H1 (cell line): ENCODE data around the gene CACNA1G. TPM values are rescaled to one million over a fixed set of nuclear protein-coding genes. Genes with fewer than 3 reads are reported as not detected.

Experiments
- CTCF ChIA-PET: fragments of 300-600 bp; sonication (Branson Sonifier 250); formaldehyde crosslinking; loops from one replicate; lab custom pipeline; 2021; ENCODE audit not compliant: partially characterized antibody; lab: Charles Lee
- POLR2A ChIA-PET: fragments of 300-600 bp; sonication (Branson Sonifier 250); formaldehyde crosslinking; loops from one replicate; lab custom pipeline; 2021; ENCODE audit warnings: inconsistent platforms; ENCODE audit not compliant: partially characterized antibody; lab: Charles Lee
- DNase-seq, 2 experiments: peaks; one replicate each; pipeline versions ENCODE4 v3.0.0 to v3.0.0-alpha.2; 2010 to 2022; ENCODE audit warnings: low spot score in 2 of 2, low read depth in 1 of 2, mixed read lengths in 1 of 2
- FAIRE-seq: peaks from 2 replicates; lab custom pipeline; 2011; peaks lifted over from hg19 to GRCh38; lab: Jason Lieb, UNC
- H2AFZ ChIP-seq: 2 replicates; pipeline ENCODE4 v1.8.1; 2012; ENCODE audit warnings: low read length, inconsistent platforms
- H2AK5ac ChIP-seq: 2 replicates; pipeline ENCODE4 v1.6.1; 2013; ENCODE audit warnings: low read depth, low read length
- H2BK120ac ChIP-seq: replicated peaks from 2 replicates; pipeline ENCODE3; 2013; ENCODE audit warnings: low read depth, low read length, inconsistent platforms
- H2BK12ac ChIP-seq: 2 replicates; pipeline ENCODE4 v1.6.1; 2013; ENCODE audit warnings: low read depth, low read length
- H2BK15ac ChIP-seq: 2 replicates; pipeline ENCODE4 v1.6.1; 2013; ENCODE audit warnings: low read length
- H2BK20ac ChIP-seq: 2 replicates; pipeline ENCODE4 v1.6.1; 2013; ENCODE audit warnings: low read length
- H2BK5ac ChIP-seq: 2 replicates; pipeline ENCODE4 v1.6.1; 2013; ENCODE audit warnings: low read depth, low read length
- H3K14ac ChIP-seq: 2 replicates; pipeline ENCODE4 v1.6.1; 2013; ENCODE audit warnings: inconsistent platforms; ENCODE audit not compliant: insufficient read length
- H3K18ac ChIP-seq: 2 replicates; pipeline ENCODE4 v1.6.1; 2013; ENCODE audit warnings: low read length; ENCODE audit errors: extremely low read depth
- H3K23ac ChIP-seq: 2 replicates; pipeline ENCODE4 v1.6.1; 2013; ENCODE audit warnings: inconsistent platforms; ENCODE audit not compliant: insufficient read length
- H3K23me2 ChIP-seq: 2 replicates; pipeline ENCODE4 v1.6.1; 2013; ENCODE audit warnings: low read depth, low read length
- H3K27ac ChIP-seq: 2 replicates; pipeline ENCODE4 v1.6.1; 2011; ENCODE audit warnings: low read depth, low read length, inconsistent platforms
- H3K27me3 ChIP-seq, 4 experiments: replicated peaks in 1 of 4; 1 replicate in 1 of 4; 2 replicates in 3 of 4; pipeline versions ENCODE4 v1.6.1 to v1.8.1; 2011 to 2013; ENCODE audit warnings: low read length in 3 of 4, mild to moderate bottlenecking in 3 of 4, inconsistent platforms in 2 of 4, mixed read lengths in 2 of 4, moderate library complexity in 1 of 4; ENCODE audit not compliant: control insufficient read depth in 3 of 4, insufficient read depth in 3 of 4; ENCODE audit errors: extremely low read depth in 1 of 4
- H3K36me3 ChIP-seq, 4 experiments: 2 replicates each; pipeline versions ENCODE4 v1.6.1 to v1.8.1; 2011 to 2013; ENCODE audit warnings: mild to moderate bottlenecking in 4 of 4, low read length in 3 of 4, moderate library complexity in 2 of 4, control low read depth in 1 of 4, inconsistent platforms in 1 of 4; ENCODE audit not compliant: insufficient read depth in 4 of 4, control insufficient read depth in 2 of 4
- H3K4ac ChIP-seq: replicated peaks from 2 replicates; pipeline ENCODE3; 2013; ENCODE audit warnings: low read length, low read depth, mixed read lengths, inconsistent platforms; ENCODE audit not compliant: insufficient read length
- H3K4me1 ChIP-seq, 4 experiments: replicated peaks in 1 of 4; 1 replicate in 1 of 4; 2 replicates in 3 of 4; pipeline versions ENCODE4 v1.6.1 to v1.8.1; 2011 to 2013; ENCODE audit warnings: low read length in 3 of 4, inconsistent platforms in 2 of 4, mixed read lengths in 1 of 4; ENCODE audit not compliant: insufficient read depth in 4 of 4, control insufficient read depth in 3 of 4
- H3K4me2 ChIP-seq, 2 experiments: 2 replicates each; pipeline versions ENCODE4 v1.6.1 to v1.8.1; 2011 to 2013; ENCODE audit warnings: low read depth in 2 of 2, low read length in 2 of 2, control low read depth in 1 of 2, inconsistent platforms in 1 of 2, mild to moderate bottlenecking in 1 of 2; ENCODE audit not compliant: insufficient read depth in 1 of 2
- H3K4me3 ChIP-seq, 4 experiments: fragments of 200-600, 300-600 bp in 1 of 4; sonication (generic), shearing (Covaris generic), sonication (Bioruptor Twin) in 1 of 4; 2 replicates each; pipeline versions ENCODE4 v1.5.1 to v1.8.1; 2011 to 2016; ENCODE audit warnings: low read length in 4 of 4, low read depth in 3 of 4, control low read depth in 2 of 4, inconsistent platforms in 2 of 4, mild to moderate bottlenecking in 2 of 4, mixed read lengths in 1 of 4, moderate library complexity in 1 of 4; ENCODE audit not compliant: insufficient read depth in 2 of 4; ENCODE audit errors: extremely low read depth in 1 of 4
- H3K56ac ChIP-seq: replicated peaks from 2 replicates; pipeline ENCODE3; 2013; ENCODE audit warnings: low read depth, mild to moderate bottlenecking, mixed read lengths, low read length, inconsistent platforms; ENCODE audit not compliant: insufficient read length
- H3K79me1 ChIP-seq: 2 replicates; pipeline ENCODE4 v1.6.1; 2013; ENCODE audit warnings: low read depth, low read length, control low read depth
- H3K79me2 ChIP-seq, 2 experiments: 2 replicates each; pipeline versions ENCODE4 v1.6.1 to v1.8.1; 2012 to 2013; ENCODE audit warnings: low read length in 2 of 2, mild to moderate bottlenecking in 2 of 2, inconsistent platforms in 1 of 2; ENCODE audit not compliant: insufficient read depth in 2 of 2, control insufficient read depth in 1 of 2
- H3K9ac ChIP-seq, 4 experiments: replicated peaks in 1 of 4; 1 replicate in 1 of 4; 2 replicates in 3 of 4; pipeline versions ENCODE4 v1.6.1 to v1.8.1; 2011 to 2013; ENCODE audit warnings: low read depth in 3 of 4, low read length in 3 of 4, control low read depth in 2 of 4, mild to moderate bottlenecking in 2 of 4, moderate library complexity in 2 of 4, inconsistent platforms in 1 of 4; ENCODE audit errors: extremely low read depth in 1 of 4
- H3K9me3 ChIP-seq, 2 experiments: 2 replicates each; pipeline versions ENCODE4 v1.6.1 to v1.8.1; 2012 to 2013; ENCODE audit warnings: mild to moderate bottlenecking in 2 of 2, moderate library complexity in 2 of 2, control low read depth in 1 of 2, inconsistent platforms in 1 of 2, low read depth in 1 of 2, low read length in 1 of 2, mixed read lengths in 1 of 2; ENCODE audit not compliant: insufficient read depth in 2 of 2
- H4K20me1 ChIP-seq, 2 experiments: replicated peaks in 1 of 2; 2 replicates each; pipeline versions ENCODE3 to v1.8.1; 2011 to 2013; ENCODE audit warnings: inconsistent platforms in 2 of 2, low read length in 2 of 2, mild to moderate bottlenecking in 1 of 2; ENCODE audit not compliant: insufficient read depth in 2 of 2, control insufficient read depth in 1 of 2
- H4K5ac ChIP-seq: 2 replicates; pipeline ENCODE4 v1.6.1; 2013; ENCODE audit warnings: low read length, low read depth, mixed read lengths, inconsistent platforms; ENCODE audit not compliant: insufficient read length
- H4K8ac ChIP-seq: 2 replicates; pipeline ENCODE4 v1.8.0; 2013; ENCODE audit warnings: mild to moderate bottlenecking, moderate library complexity, low read length, inconsistent platforms; ENCODE audit not compliant: insufficient read depth; ENCODE audit errors: extremely low read depth
- H4K91ac ChIP-seq: replicated peaks from 2 replicates; pipeline ENCODE3; 2013; ENCODE audit warnings: low read length, mixed read lengths, inconsistent platforms; ENCODE audit not compliant: insufficient read length
- BCL11A ChIP-seq, 2 experiments: IDR thresholded peaks; one replicate each; pipeline ENCODE4 v1.6.1; 2011; ENCODE audit warnings: low read depth in 2 of 2, low read length in 2 of 2, mild to moderate bottlenecking in 2 of 2
- EZH2 ChIP-seq: fragments of 200-600 bp; sonication (generic); IDR thresholded peaks from 2 replicates; pipeline ENCODE4 v1.7.1; 2012; ENCODE audit warnings: low read depth, mild to moderate bottlenecking, moderate library complexity, low read length, inconsistent platforms; ENCODE audit not compliant: severe bottlenecking
- HDAC6 ChIP-seq: IDR thresholded peaks from one replicate; pipeline ENCODE4 v1.7.1; 2012; ENCODE audit warnings: low read depth, mild to moderate bottlenecking, inconsistent platforms, low read length, moderate library complexity
- KDM4A ChIP-seq: IDR thresholded peaks from one replicate; pipeline ENCODE4 v1.7.1; 2012; ENCODE audit warnings: low read depth, mild to moderate bottlenecking, moderate library complexity, low read length, inconsistent platforms; ENCODE audit not compliant: severe bottlenecking
- PHF8 ChIP-seq: fragments of 200-600 bp; sonication (generic); conservative IDR thresholded peaks from 2 replicates; pipeline ENCODE4 v1.7.1; 2012; ENCODE audit warnings: low read depth, mild to moderate bottlenecking, inconsistent platforms, low read length, moderate library complexity
- RBBP5 ChIP-seq: IDR thresholded peaks from 2 replicates; pipeline ENCODE4 v1.7.1; 2012; ENCODE audit warnings: low read depth, mild to moderate bottlenecking, inconsistent platforms, low read length, moderate library complexity, borderline replicate concordance
- RNF2 ChIP-seq: fragments of 200-900, 300-1000 bp; sonication (generic); IDR thresholded peaks from 2 replicates; pipeline ENCODE4 v1.7.1; 2016; ENCODE audit warnings: borderline replicate concordance, low read depth, mild to moderate bottlenecking, antibody characterized with exemption, low read length; ENCODE audit not compliant: poor library complexity, severe bottlenecking; ENCODE audit errors: missing control alignments
- SIN3A ChIP-seq, 2 experiments: IDR thresholded peaks in 1 of 2; conservative IDR thresholded peaks in 1 of 2; 2 replicates each; pipeline ENCODE4 v1.6.1; 2011 to 2012; ENCODE audit warnings: low read length in 2 of 2, improper control_type of control experiment in 1 of 2, low read depth in 1 of 2, mild to moderate bottlenecking in 1 of 2
- SIX5 ChIP-seq: IDR thresholded peaks from 2 replicates; pipeline ENCODE4 v1.6.1; 2011; ENCODE audit warnings: mild to moderate bottlenecking, low read depth, low read length
- SP4 ChIP-seq: IDR thresholded peaks from 2 replicates; pipeline ENCODE4 v1.6.1; 2012; ENCODE audit warnings: low read length, inconsistent platforms
- YY1 ChIP-seq: IDR thresholded peaks from 2 replicates; pipeline ENCODE4 v1.6.1; 2011; ENCODE audit warnings: low read depth, mild to moderate bottlenecking, low read length
- ZNF274 ChIP-seq: IDR thresholded peaks from 2 replicates; pipeline ENCODE4 v1.7.0; 2012; ENCODE audit warnings: low read length, borderline replicate concordance; ENCODE audit errors: extremely low read depth
- WGBS, 2 experiments: shearing (Covaris generic) in 1 of 2; methylation state at CpG; one replicate each; pipeline versions ENCODE4 v1.1.6 to v1.1.7; 2013 to 2015; ENCODE audit warnings: low lambda C conversion rate in 2 of 2, mixed read lengths in 2 of 2, inconsistent platforms in 1 of 2, low coverage in 1 of 2, missing lambda C conversion rate in 1 of 2; ENCODE audit not compliant: insufficient replicate concordance in 2 of 2, insufficient coverage in 1 of 2, insufficient read length in 1 of 2; ENCODE audit errors: extremely low coverage in 1 of 2, missing lambda C conversion rate in 1 of 2; 5-methylcytosine and 5-hydroxymethylcytosine counted together
- polyA plus RNA-seq, 7 experiments: library from polyadenylated mRNA; depleted of rRNA in 3 of 7; stranded (reverse) in 5 of 7; unstranded in 2 of 7; fragments of >200 nt in 5 of 7; fragments of 200-250 nt in 2 of 7; gene quantifications; 1 replicate in 5 of 7; 2 replicates in 1 of 7; 4 replicates in 1 of 7; pipeline versions ENCODE4 v1.2.1 to v1.2.3, GENCODE V29; 2011 to 2013; ENCODE audit warnings: missing spikeins in 2 of 7, mixed read lengths in 2 of 7
- total RNA-seq: library from RNA; stranded (reverse); fragmentation: NEBNext Ultra II Directional; extraction: Animal tissue kit (Norgen Biotek cat#: 25700); gene quantifications from 2 replicates; pipeline ENCODE4 v1.2.1, GENCODE V29; 2021

The CACNA1G gene
- total and polyA plus RNA-seq, 2 of the 8 experiments (the other 6 are each of a cell fraction or from before 2014, with no cell fraction given) = 2.9 to 4.9 TPM

DNA sequence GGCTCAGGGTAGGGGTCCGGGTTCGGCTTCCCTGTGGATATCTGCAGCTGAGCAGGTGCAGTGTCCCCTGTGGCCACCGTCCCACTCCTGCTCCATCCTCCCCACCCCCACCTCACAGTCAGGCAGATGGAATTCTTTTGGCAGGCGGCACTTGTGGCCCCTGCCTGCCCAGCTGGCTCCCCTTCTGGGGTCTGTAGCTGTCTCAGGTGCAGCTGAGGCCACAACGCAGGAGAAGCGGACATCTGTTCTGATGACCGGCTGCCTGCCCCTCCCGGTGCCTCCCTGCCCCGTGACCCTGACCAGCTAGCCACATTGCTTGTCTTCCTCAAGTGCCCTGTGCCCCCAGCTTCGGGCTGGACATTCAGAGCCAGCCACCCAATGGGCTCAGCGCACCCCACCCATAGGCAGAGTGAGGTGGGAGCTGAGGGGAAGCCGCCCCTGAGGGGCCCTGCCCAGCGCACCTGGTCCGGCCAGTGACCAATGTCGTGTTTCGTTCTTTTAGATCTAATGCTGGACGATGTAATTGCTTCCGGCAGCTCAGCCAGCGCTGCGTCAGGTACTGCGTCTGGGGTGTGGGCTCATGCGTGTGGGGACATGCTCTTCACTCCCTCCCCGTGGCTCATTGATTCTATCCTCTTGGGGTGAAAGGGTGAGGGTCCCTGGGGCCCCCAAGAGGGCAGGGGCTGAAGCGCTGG is 49.0 kb downstream of the CACNA1G start:
- Histone ChIP-seq H3K4me3 (no peak overlapping the region), H3K18ac (no peak overlapping the region; the same call in 1 of the 2 replicates), H3K14ac (no peak overlapping the region), H3K56ac (no peak overlapping the region), H3K27me3 (no peaks in the 10 kb centered on the region), H4K8ac (no peak overlapping the region), H3K4me1 (peaks cover 0 to 8% (median 3%) of the 10 kb centered on the region in 4 experiments; a peak in 3 of 7 replicates), H3K79me2 (no peaks in the 10 kb centered on the region), H3K23ac (no peak overlapping the region), H3K4ac (no peak overlapping the region), H2BK20ac (no peak overlapping the region), H2BK15ac (0 out of 2 replicates have a peak overlapping the region, but pooled peaks have one; percentile 8), H3K4me2 (no peak overlapping the region), H2AFZ (no peak overlapping the region), H2AK5ac (no peak overlapping the region), H4K20me1 (peaks cover 0 to 2% of the 10 kb centered on the region in 2 experiments), H2BK120ac (no peak overlapping the region), H3K27ac (no peak overlapping the region), H3K79me1 (no peaks in the 10 kb centered on the region), H3K23me2 (no peaks in the 10 kb centered on the region), H3K9ac (no peak overlapping the region), H2BK12ac (no peak overlapping the region; the same call in 1 of the 2 replicates), H3K9me3 (no peaks in the 10 kb centered on the region), H2BK5ac (no peak overlapping the region), H4K91ac (peak overlapping the region; percentile 13), H4K5ac (no peak overlapping the region), H3K36me3 (no peaks in the 10 kb centered on the region)
- FAIRE-seq (no peak), DNase-seq (no peak)
- ChIA-PET CTCF (interaction anchor here (0.6 to 19.7 kb wide), 10 partner anchors 10 to 241 kb away, joined by 3 to 300 read pairs (median 4); partner anchors contain the start of gene ABCC3), POLR2A (no interaction called here)
- WGBS, 2 experiments = 86% methylated on average over 24 of the region's 24 CpGs; no CpG with 5 or more reads in 1 of the 2 experiments
- TF ChIP-seq EZH2 (no peak), BCL11A (IDR thresholded peaks at IDR 0.05; ENCODE audit: low read depth in 2 of 2, low read length in 2 of 2) (no peak), HDAC6 (no peak), YY1 (no peak), KDM4A (no peak), SIN3A (conservative IDR thresholded peaks at IDR 0.05 in 1 of 2, IDR thresholded peaks at IDR 0.05 in 1 of 2; ENCODE audit: low read depth in 1 of 2, low read length in 2 of 2) (no peak), ZNF274 (no peak), SP4 (no peak), RNF2 (no peak), SIX5 (no peak), PHF8 (no peak), RBBP5 (no peak)
